Activated T-helper 9 cell treated with anti-CD3 and anti-CD28 coated beads, Interleukin-2, amount 50 U/mL, for 16 hours (primary cell): ENCODE measurements around the gene SIAH1.
"Not testable (repeated sequence)": the region's sequence is repeated elsewhere in the genome, so short reads cannot be mapped to it uniquely, and the experiment has no call there.

Experiments used
- DNase-seq: peaks from one replicate; pipeline ENCODE4 v3.0.0-alpha.2; 2020; ENCODE audit warnings: low read depth

SIAH1 gene, protein sequence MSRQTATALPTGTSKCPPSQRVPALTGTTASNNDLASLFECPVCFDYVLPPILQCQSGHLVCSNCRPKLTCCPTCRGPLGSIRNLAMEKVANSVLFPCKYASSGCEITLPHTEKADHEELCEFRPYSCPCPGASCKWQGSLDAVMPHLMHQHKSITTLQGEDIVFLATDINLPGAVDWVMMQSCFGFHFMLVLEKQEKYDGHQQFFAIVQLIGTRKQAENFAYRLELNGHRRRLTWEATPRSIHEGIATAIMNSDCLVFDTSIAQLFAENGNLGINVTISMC

DNA sequence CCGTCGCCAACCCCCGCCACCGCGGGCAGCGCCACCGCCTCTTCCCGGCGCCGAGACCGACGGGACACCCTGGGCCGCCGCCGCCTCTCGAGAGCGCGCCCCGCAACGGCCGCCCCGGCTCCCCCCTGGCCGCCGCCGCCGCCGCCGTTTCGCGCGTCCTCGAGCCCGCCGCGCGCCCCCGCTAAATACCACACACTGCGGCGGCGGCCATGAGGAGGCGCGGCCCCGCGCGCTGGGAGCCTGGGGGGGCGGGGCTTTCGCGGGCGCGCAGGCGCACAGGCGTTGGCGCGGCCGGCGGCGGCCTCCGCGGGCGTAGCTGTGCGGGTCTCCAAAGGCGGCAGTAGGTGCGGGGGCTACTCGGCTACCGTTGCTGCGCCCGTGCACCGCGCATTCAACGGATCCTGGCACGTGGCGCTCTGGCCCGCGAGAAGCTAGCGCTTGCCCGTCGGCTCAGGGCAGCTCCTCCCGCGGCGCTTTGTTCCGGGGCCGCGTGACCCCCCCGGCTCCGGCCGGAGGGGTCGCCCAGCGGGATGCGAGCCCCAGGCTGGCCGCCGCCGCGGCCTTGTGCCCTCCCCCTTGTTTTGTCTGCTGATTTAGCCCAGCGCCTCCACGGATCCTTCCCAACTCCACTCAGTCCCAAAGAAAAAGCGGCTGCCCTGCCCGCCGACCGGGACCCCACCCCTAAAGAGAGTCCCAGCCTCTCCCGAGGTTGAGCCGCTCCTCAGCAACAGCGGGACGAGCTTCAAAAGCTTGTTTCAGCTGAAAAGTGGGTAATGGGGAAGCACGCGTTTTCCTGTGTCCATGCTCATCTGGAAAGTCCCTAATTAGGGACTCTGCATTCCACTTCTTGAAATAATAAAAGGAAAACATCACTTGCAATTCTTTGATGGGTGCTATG, at the start of gene SIAH1:
Gene SIAH1 (minus strand): TSS at position 161 of the 898 bp plus-strand sequence. CDS start 22,985 bp downstream, outside the sequence.
- peak; percentile 86 for DNase-seq

DNA sequence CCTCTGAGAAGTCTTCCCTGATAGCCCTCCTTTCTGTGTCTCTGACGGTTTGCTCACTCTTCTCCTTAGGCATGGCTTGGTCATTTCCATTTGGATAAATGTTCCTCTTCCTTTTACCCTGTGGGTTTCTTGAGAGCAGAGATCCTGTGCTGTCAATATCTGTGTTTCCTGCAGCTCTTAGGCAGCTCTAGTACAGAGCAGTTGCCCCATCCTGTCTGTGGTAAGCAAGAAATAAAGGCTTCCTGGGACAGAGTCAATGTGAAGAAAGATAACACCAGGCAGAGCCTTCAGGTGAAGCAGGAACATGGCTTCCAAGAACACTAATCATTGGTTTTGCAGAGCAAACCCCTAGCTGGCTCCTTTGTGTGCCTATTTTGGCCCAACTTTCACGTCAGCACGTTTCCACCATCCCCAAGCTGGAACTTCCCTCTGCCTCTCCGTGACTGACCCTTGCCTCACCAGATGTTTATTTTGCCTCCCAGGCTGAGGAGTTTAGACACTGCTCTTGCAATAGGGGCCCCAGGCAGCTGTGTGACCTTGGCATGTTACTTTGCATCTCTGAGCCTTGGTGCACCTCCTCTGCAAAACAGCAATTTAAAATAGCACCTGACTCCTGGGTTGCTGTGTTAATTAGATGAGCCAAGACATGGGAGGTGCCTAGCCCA, 49.6 kb upstream of the SIAH1 start:
- DNase-seq = no peak

DNA sequence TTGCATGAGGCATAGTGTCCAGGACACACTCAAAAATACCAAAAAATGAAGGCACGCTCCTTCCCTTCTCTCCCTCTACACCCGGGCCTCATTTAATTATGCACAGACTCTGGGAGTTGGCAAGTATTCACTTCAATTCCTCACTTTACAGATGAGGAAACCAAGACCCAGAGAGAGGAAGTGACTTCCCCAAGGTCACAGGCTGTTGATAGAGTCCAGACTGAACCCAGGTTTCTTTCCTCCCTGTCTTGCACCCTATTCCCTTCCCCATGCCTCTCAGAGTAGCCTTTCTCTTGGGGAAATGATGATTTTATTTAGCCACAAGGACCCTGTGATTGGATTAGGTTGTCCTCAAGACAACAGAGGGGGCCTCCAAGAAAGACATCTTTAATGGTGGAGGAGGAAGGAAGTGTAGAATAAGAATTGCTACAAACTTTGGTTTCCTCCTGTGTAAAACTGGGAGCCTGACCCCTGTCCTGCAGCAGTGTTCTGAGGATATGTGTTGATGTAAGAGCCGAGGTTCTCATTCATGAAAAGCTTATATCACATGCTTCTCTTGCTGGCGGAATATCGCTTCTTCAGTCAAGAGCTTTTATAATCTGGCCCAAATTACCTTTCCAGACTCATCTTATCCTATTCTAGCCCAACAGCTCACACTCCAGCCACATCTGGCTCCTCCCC, 48.8 kb upstream of the SIAH1 start:
- no peak for DNase-seq

DNA sequence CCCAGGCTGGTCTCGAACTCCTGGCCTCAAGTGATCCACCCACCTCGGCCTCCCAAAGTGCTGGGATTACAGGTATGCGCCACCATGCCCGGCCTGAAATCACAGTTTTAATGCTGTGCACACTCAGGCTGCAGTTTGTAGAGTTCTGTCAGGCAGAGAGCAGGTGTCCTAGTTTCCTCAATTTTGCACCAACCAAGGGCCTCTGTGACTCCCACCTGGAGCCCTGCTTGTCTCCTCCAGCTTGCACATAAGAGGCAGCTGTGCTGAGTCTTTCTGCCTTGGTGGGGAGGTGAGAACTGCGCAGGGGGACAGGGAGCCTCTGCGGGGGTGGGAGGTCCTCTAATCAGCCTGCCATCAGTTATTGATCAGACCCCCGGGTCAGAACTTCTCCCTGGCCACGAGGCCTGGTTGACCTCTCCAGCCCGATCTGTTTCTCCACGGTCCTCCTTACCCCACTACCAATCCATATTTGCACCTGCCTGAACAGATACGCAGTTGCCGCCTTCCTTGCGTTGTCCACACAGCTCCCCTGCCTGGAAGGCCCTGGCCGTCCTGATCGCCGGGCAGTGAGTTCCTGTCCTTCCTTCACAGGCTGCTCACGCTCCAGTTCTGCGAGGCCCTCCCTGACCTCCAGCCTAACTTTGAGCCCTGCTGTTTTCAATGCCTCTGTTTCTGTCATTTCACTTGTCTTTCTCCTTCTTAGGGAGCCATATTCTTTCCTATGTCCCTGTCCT, 48.1 kb upstream of the SIAH1 start:
- no peak for DNase-seq

DNA sequence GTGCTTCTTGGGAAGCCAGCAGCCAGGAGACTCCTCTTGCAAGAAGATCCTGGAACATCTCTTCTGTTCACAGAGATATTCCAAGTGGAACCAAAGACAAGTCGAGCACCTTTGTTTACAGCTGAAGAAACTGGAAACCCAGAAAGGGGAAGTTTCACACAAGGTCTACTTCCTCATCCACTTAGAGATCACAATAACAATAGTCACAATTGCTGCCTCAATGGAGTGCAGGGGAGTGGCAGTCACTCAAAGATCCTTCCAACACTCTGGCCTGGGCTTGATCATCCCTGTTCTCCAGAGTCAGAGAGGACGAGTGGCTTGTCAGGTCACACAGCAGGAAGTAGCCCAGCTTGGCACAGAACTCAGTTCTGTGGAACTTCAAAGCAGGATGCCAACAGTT, 46.9 kb upstream of the SIAH1 start:
- DNase-seq = no peak

DNA sequence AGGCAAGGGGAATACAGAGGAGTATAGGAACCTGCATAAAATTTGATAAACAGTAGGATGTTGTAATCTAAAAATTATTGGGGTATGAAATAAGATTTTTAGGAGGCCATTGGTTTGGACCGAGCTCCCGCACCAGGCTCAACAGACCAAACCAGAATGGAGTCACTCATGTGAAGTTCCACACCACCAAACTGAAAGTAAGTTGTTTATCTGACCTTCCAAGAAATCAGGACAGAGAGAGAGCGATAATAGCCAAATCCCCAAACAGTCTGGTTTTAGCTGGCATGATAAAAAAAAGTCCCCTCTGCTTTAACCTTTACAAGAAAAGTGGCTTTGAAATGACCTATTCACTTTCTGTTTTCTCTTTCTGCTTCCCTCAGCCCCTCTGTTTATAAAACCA, 45.7 kb upstream of the SIAH1 start:
- DNase-seq = no peak

DNA sequence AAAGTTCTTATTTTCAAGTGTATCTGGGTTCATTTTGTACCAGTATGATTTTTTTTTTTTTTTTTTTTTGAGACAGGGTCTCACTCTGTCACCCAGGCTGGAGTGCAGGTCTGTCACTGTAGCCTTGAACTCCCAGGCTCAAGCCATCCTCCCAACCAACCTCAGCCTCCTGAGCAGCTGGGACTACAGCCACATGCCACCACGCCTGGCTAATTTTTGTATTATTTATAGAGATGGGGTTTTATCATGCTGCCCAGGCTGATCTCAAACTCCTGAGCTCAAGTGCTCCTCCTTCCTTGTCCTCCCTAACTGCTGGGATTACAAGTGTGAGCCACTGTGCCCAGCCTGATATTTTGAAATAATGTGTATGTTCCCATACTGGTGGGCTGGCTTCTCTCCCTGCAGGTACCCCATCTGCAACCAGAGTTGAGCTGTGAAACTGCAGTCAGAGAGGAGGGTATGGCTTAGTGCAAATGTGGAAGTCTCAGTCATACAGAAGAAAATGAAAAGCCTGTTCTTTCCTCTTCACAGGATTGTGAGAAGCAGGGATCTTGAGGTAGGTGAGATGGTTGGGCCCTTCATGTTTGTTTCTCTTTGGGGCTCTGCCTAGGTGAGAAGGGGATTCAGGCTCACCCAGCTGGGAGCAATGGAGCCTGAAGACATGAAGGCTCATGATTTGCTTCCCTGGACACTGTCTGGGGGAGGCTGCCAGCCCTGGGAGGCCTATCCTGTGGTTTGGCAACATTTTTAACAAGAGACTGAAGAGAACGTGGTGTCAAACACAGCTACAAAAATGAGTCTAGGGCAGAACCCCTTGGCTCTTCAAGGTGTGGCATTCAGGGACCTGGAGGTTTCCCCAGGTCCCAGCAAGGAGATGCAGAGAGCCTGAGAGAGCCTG, 41.3 kb upstream of the SIAH1 start:
- DNase-seq = no peak

DNA sequence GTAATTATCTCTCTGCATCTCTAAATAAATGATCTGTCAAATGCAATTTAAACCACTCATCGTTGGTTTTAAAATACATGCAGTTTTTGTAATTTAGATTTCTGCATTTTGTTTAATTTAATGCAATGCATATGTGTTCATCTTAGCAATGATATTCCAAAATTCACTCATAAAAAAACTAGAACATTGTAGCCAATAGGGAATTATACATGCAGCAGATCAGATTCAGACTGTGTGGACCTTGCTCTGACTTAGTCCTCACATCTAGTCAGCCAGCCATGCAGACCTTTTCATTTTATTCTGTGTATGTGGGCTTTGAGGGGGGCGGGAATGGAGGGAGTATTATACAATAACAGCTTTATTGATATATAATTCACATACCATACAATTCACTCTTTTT, 37.3 kb upstream of the SIAH1 start:
- DNase-seq = no peak

DNA sequence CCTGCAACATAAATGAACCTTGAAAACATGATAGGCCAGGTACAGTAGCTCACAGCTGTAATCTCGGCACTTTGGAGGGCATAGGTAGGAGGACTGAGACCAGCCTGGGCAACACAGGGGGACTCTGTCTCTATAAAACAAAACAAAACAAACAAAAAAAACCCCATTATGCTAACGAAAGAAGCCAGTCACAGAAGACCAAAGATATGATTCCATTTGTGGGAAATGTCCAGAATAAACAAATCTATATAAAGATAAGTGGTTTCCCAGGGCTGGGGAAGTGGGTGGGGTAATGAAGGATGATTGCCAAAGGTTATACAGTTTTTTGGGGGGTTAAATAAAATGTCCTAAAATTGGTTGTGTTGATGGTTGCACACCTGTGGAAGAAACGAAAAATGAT, 36.5 kb upstream of the SIAH1 start:
- DNase-seq = no peak

DNA sequence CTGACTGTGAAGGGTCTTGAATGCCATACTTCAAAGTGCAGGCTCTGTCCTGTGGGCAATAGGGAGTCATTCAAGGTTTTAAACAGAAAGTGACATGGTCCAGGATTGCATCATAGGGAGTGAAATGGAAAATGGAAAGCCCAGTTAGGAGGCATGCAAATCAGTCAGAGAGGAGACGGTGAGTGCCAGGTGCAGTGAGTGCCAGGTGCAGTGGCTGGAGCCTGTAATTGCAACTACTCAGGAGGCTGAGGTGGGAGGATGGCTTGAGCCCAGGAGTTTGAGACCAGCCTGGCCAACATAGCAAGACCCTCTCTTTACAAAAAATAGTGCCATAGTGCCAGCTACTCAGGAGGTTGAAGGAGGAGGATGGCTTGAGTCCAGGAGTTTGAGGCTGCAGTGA, 35.2 kb upstream of the SIAH1 start:
- no peak for DNase-seq

DNA sequence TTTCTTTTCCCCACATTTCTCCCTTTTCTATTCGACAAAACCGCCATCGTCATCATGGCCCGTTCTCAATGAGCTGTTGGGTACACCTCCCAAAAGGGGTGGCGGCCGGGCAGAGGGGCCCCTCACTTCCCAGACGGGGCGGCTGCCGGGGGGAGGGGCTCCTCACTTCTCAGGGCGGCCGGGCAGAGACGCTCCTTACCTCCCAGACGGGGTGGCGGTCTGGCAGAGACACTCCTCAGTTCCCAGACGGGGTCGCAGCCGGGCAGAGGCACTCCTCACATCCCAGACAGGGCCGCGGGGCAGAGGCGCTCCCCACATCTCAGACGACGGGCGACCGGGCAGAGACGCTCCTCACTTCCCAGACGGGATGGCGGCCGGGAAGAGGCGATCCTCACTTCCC, 31.4 kb upstream of the SIAH1 start:
- DNase-seq = not testable (repeated sequence)

DNA sequence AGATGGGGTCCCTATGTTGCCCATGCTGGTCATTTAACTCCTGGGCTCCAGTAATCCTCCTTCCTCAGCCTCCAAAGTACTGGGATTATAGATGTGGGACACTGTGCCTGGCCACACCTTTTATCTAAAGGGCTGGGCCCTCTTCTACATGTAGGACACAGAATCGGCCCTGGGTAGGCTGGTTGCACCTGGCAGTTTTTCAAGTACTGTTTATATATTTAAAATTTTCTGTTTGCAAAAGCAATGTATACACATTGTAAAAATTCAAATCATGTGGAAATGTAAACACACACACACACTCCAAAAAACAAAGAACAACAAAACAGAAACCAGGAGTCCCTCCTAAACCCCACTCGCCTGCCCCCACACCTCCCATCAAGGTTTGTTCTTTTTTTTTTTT, 28.1 kb upstream of the SIAH1 start:
- no peak for DNase-seq

DNA sequence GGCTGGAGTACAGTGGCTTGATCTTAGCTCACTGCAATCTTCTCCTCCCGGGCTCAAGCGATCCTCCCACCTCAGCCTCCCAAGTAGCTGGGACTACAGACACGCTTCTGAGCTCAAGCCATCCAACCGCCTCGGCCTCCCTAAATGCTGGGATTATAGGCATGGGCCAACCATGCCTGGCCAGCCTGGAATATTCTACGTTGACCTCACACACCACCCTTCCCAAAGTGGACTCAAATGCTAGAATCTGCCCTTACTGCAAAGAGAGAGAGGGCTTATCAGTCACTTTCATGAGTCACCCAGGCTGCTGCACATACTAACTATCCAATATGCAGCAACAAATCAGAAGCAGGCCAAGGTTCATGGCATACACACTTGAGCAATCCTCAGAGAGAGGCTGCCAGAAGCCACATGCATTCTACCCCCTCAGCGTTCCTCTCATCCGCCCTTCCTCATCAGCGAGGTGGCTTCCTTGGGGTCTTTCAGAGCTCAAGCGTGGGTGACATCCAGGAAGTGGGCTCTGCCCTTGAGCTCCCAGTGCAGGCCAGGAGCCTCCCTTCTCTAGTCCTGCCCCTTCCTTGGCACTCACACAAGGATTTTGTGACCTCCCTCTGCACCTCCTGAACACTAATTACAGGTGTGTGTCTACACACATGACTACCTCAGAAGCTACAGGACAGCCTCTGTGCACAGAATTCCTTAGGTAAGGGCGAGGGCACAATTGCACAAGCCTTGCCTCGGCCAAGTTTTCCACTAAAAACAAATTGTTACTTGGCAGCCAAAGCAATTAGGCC, 24.8 kb upstream of the SIAH1 start:
- no peak for DNase-seq

DNA sequence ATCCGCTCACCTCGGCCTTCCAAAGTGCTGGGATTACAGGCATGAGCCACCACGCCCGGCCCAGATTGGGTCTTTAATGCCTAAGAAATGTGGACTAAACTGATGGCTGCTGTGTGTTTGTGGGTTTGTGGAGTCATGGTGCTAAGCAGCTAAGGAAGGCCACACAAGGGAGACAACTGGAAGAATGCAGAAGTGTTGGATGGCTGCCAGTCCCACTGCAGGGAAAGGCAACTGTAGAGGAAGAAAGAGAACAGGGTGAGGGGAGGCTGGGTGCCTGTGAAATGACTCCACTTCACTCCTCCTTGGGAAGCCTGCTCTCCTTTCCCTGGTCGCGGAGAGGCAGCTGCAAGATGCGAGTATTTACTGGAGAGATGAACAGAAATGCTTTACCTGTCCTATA, 23.5 kb upstream of the SIAH1 start:
- no peak for DNase-seq

DNA sequence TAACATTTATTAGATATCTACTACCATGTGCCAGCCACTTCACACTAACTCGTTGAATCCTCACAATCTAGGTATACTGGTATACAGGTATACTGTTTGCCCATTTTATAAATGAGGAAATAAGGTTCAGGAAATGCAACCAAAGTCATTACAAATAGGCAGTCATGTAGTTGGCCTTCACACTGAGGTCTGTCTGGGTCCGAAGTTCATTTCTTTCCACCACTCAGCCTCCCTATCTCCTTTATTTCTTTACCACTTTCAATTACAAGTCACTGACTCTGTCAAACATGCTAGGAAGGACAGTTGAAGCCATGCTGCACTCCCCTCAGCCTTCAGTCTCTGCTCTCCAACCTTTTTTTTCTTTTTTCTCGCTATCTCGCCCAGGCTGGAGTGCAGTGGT, 20.7 kb upstream of the SIAH1 start:
- DNase-seq = no peak

DNA sequence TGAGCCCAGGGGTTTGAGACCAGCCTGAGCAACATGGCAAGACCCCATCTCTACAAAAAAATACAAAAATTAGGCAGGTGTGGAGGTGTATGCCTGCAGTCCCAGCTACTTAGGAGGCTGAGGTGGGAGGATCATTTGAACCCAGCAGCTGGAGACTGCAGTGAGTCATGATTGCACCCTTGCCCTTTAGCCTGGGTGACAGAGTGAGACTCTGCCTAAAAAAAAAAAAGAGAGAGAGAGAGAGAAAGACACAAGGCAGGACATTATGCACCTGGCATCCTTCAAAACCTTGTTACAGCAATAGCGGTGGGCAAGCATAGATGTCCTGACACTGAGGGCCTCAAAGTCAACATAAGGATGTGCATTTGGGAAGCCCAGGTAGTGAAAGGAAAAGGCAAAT, 19.9 kb upstream of the SIAH1 start:
- DNase-seq = no peak

DNA sequence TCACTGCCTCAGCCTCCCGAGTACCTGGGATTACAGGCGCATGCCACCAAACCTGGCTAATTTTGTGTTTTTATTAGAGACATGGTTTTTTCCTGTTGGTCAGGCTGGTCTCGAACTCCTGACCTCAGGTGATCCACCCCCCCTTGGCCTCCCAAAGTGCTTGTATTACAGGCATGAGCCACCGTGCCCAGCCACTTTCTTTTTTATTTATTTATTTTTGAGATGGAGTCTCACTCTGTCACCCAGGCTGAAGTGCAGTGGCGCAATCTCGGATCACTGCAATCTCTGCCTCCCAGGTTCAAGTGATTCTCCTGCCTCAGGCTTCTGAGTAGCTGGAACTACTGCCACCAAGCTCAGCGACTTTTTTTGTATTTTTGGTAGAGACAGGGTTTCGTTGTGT, 17.3 kb upstream of the SIAH1 start:
- DNase-seq = not testable (repeated sequence)

DNA sequence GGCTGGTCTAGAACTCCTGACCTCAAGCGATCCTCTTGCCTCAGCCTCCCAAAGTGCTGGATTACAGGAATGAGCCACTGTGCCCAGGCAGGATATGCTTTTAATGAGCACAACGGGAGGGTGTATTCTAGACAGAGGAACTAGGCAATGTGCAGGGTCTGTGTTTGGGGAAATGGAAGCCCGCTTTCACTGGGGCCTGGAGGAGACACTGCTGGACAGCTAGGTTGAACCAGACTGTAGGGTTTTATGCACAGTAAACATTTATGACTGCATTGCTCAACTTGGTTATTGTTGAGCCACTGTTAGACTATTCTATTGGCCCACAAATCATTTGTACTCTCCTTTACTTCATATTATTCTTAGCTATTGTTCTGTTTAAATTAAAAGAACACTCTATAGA, 10.2 kb upstream of the SIAH1 start:
- no peak for DNase-seq

DNA sequence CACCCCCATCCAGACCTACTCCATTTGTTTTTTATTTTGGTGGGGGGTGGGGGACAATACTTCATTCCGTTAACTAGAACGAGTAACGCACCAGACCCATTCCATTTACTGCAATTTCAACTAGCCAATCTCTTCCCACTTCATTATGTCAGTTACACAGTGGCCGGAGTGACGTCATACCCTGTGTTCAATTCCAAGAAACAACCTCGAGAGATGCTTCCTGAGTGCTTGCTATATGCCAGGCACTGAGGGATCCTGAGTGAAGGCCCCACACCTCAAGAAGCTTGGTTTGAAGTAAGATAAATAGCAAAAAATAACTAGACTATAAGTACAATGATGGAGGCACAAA, 9.1 kb upstream of the SIAH1 start:
- no peak for DNase-seq
